OCI-M2 (cell line): Measurements from ENCODE around the gene KIAA1614.
"Not testable (repeated sequence)": the region's sequence is repeated elsewhere in the genome, so short reads cannot be mapped to it uniquely, and the experiment has no call there.

ENCODE experiments used
- DNase-seq: peaks from one replicate; lab custom pipeline; 2025; ENCODE audit not compliant: unreplicated experiment; lab: John Stamatoyannopoulos, UW

KIAA1614 gene

DNA sequence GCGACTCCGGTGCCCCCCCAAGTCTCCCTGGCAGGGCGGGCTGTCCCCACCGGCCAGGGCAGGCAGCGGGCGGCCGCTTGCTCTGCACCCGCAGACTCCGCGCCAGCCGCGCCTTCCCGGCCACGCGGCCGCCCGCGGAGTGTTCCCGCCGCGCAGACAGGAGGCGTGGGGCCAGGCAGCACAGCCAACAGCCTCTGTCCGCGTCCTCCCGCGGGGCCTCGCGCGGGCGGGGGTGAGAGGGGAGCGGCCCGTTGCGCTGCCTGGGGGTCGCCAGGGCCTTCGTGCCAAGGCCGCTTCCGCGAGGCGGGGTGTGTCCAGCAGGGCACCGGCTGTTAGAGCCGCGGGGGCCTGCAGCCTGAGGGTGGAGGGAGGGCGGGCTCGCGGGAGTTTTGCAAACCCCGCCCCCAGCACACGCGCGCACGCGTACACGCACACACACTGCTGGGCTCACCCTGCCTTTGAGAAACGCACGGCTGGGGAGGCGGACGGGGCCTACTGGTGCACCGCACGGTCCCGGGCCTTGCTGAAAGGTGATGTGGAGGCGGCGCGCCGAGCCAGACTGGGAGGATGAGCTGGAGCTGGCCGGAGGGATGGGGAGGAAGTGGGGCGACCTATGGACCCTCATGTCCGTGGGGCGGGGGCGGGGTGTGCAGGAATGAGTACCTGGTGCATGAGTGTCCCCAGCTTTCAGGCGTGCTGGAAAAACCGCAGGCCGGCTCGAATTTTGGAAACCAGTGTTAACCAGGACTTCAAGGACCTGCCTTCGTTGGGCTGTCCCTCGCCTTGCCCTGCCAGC, 41.5 kb downstream of the KIAA1614 start:
- no peak for DNase-seq

DNA sequence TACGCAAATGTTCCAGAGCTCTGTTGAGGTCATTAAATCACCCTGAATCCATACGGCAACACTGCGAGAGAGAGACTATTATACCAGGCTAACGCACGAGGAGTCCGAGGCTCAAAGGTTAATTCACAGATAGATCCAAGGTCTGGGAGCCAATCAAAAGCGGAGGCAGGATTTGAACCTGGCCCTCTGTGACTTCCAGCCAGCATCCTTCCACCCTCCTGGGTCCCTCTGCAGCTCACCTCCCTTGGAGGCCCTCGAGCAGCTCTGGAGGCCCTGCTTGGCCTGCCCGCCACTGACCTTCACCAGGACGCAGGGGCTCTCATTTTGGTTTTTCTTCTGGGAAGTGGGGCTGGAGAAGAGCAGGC, 42.1 kb downstream of the KIAA1614 start:
- DNase-seq: no peak

- DNase-seq: no peak
Measured at GRCh38 chr1:180956028-180956640, 43.4 kb downstream of the KIAA1614 start.

GRCh38 chr1:180959620-180960019, 46.9 kb downstream of the KIAA1614 start:
- not testable (repeated sequence) for DNase-seq

DNA sequence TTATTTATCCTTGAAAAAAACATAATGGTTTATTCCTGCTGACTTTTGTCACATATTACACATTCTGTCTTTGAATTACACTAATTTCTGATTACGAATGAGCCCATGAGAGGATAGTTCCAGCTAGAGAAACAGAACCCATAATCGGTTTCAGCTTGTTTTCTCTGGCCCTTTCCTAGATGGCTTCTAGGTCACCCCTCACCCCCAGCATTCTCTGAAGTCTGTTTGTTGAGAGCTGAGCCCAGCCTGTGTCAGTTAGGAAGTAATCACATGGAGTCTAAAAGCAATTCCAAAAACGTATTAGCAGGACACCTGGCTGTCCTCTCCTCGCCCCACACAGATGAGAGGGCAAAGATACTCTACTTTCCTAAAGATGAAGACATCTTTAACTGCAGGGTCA, 48.9 kb downstream of the KIAA1614 start:
- DNase-seq: no peak

DNA sequence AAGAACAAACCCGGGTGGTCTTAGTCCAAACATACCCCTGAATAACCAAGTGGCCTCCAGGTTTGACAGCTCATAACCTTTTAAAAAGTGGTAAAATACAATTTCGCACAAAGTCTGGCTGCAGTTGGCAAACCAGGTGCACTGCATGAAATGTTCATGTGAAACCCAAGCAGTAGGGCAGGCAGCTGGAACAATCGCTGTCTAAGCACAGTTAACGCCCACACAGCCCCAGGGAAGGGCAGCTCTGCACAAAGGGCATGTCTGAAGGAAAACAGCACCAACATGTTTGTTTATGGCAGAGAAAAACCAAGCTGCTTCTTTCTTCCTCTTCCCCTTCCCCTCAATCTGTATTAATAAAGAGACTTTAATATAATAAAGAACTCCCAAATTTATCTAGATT, 49.5 kb downstream of the KIAA1614 start:
- DNase-seq: no peak

- DNase-seq: no peak
Measured at GRCh38 chr1:180964056-180964455, 51.4 kb downstream of the KIAA1614 start.

GRCh38 chr1:180964595-180964994, 51.9 kb downstream of the KIAA1614 start:
- no peak for DNase-seq

DNA sequence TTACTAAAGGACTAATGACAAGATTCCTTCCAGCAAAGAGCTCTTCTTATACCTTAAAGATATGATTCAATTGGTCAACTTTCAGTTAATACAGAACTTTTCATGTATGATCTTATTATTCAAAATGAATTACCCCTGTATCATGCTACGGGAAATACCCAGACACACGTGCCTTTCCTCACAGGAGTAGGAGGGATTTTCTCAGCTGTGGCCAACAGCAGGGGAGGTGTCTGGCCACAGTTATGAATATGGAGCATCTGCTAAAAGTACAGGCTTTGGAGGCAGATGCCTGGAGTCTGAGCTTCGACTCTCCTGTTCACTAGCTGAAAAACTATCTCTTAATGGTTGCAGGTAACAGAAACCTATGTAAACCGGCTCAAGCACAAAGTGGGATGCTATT, 53.6 kb downstream of the KIAA1614 start:
- DNase-seq: no peak

DNA sequence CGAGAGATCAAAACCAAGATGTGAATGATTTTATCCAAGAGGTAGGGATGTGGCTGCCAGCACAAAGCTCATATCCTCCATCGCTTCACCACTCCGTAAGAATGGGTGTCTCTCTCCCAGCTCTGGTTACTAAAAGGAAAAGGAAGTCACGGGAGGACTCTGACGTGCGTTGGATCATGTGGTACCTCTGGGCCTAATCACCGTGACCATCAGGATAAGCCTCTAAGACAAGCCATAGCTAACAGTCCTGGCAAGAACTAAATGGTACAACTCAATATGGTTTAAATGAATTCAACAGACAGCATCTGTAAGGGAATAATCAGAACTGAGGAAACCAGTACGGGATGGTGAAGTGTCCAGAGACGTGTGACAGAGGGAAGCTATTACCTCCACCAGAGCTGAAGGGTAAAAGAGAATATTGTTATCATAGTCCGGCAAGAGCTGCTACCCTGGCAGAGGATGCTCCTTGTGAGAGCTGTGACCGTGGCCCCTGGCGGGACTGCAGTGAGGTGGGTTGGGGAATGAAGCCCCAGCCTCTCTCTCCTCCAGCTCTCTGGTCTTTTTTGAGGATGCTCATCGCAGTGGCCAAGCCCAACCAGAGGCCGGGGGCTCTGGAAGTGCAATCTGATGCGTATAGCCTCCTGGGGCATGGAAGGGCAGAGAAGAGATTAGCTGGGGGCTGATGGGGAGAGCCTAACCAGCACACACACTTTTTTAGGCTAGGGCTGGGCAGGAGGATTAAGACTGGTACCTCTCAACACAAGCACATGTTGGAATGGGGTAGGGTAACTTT, 54.2 kb downstream of the KIAA1614 start:
- no peak for DNase-seq

GRCh38 chr1:180967558-180967957, 54.9 kb downstream of the KIAA1614 start:
- DNase-seq: no peak

- DNase-seq: not testable (repeated sequence)
Measured at GRCh38 chr1:180968834-180969233, 56.1 kb downstream of the KIAA1614 start.

DNA sequence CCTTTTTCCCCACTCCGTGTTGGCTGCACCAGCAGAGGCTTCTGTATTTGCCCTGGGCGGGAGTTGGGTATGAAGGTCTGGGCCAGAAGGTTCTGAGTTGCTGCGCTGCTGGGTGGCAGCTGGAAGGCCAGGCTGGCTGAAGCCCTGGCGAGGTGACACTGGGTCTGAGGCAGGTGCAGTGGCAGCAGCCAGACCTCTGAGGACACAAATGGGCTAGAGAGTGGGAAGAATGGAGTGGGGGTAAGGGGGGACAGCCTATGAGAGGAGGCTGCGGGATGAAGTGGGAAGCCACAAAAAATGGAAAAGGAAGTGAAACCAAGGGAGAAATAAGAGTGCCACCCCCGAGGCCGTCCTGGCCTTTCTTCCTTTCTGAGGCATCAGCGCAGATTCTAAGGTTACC, 56.7 kb downstream of the KIAA1614 start:
- no peak for DNase-seq

DNA sequence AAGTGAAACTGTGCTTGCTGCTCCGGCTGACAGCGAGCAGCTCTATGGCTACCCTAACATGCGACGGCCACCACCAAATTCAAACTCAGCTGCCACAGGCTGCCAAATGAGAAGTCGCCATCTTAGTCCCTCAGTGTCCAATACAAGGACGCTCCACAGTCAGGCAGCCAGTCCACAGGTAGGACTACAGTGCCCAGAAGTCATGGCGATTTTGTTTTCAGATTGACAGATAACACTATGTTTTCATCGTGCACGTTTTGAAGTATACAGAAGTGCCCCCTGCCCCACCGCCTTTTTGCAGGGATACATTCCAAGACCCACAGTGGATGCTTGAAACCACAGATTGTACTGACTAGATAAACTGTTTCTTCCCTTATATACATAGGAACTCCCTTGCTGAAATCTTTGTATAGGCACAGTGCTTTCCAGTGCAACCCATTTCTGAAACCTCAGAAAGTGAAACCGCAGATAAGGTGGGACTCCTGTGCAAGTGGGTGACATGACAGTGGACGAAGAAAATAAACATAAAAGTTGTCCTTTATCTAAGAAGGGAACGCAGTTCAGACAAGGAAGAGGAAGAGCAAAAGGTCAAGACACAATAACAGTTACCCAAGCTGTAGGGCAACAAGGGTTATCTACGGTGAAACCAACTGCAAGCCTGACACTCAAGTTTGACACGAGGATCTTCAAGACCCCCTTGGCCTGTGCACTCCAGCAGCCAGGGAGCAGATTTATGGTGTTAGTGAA, 57.8 kb downstream of the KIAA1614 start:
- no peak for DNase-seq

DNA sequence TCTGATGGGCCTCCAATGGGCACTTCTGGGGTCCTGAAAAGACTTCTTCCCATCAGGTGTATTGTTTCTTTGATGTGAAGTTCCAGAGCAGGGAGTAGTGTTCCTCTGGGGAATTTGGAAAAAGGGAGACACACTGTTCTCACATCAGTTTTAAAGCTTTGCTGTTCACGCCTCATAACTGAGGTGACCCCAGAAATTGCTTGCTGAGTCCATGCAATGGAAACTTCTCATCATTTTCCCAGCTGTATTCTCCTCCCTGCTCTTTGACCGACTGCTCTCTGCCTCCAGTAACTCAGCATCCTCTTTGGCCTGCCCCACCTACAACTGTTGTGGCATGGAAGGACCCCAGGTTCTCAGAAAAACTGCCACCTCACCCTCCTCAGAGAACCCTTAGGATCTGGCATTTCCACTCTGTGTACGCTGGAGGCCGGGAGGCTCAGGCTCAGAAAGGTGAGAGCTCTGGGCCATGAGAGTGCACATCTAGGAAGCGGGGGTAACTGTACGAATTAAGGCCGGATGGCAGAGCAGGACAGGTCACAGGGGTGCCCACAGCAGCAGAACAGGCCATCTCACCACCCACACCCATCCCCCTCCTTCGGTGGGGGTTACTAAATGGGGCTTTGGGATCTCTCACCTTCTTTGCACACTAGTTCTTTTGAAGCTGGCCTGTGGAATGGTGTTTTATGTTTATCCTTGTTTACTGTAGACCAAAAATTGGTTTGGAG, 58.7 kb downstream of the KIAA1614 start:
- DNase-seq: no peak

GRCh38 chr1:180973369-180973768, 60.7 kb downstream of the KIAA1614 start:
- DNase-seq: no peak

- no peak for DNase-seq
Measured at GRCh38 chr1:180974236-180974635, 61.5 kb downstream of the KIAA1614 start.

GRCh38 chr1:180975551-180975950, 62.9 kb downstream of the KIAA1614 start:
- no peak for DNase-seq

GRCh38 chr1:180976191-180976590, 63.5 kb downstream of the KIAA1614 start:
- DNase-seq: no peak

- no peak for DNase-seq
Measured at GRCh38 chr1:180976732-180977357, 64.1 kb downstream of the KIAA1614 start.
